Peyer's patch (tissue), 4 donors: ENCODE measurements around the gene MKNK1.

Experiments used
- POLR2A ChIP-seq, 2 donors: fragments of 450-650 bp; IDR thresholded peaks; one replicate each; pipeline ENCODE4 v1.5.1; 2017; ENCODE audit warnings: antibody characterized with exemption in 2 of 2, mild to moderate bottlenecking in 2 of 2, moderate library complexity in 2 of 2
- TF ChIP-seq, protein P1 (sequence below), 6 experiments: fragments of 450-650 bp in 4 of 6; fragments of 200-600 bp in 2 of 6; sonication (generic) in 1 of 6; IDR thresholded peaks; one replicate each; pipeline ENCODE4 v1.5.1; 2017 to 2019; ENCODE audit warnings: antibody characterized with exemption in 6 of 6, mild to moderate bottlenecking in 3 of 6, moderate library complexity in 1 of 6

DNA sequence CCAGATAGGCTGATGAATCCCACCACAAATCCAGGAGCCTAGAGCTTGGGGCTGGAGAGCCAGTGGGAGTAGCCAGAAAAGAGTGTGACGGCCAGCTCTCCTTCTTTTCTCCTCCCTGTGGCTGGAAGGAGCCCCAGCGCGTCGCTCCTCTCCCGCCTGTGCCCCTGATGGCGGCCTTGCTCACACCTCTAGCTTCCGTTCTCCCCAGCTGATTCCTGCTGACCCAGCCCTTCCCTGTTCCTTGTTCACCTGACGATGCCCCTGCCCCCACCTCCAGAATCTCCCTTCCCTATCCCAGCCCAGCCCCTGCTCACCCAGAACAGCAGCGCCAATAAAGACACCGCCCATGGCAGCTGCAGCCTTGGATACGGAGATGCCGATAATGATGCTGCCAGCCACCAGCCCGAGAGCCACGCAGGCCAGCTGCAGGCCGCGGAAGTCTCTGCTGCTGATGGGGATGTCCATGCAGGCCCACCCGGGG lies 53.3 kb downstream of the MKNK1 start:
- TF ChIP-seq, protein P1, sequence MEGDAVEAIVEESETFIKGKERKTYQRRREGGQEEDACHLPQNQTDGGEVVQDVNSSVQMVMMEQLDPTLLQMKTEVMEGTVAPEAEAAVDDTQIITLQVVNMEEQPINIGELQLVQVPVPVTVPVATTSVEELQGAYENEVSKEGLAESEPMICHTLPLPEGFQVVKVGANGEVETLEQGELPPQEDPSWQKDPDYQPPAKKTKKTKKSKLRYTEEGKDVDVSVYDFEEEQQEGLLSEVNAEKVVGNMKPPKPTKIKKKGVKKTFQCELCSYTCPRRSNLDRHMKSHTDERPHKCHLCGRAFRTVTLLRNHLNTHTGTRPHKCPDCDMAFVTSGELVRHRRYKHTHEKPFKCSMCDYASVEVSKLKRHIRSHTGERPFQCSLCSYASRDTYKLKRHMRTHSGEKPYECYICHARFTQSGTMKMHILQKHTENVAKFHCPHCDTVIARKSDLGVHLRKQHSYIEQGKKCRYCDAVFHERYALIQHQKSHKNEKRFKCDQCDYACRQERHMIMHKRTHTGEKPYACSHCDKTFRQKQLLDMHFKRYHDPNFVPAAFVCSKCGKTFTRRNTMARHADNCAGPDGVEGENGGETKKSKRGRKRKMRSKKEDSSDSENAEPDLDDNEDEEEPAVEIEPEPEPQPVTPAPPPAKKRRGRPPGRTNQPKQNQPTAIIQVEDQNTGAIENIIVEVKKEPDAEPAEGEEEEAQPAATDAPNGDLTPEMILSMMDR (IDR thresholded peaks at IDR 0.05), result no peak
- TF ChIP-seq POLR2A (IDR thresholded peaks at IDR 0.05), result no peak
